ENCODE measurements around the gene AGRN.

- TF ChIP-seq, protein P1, sequence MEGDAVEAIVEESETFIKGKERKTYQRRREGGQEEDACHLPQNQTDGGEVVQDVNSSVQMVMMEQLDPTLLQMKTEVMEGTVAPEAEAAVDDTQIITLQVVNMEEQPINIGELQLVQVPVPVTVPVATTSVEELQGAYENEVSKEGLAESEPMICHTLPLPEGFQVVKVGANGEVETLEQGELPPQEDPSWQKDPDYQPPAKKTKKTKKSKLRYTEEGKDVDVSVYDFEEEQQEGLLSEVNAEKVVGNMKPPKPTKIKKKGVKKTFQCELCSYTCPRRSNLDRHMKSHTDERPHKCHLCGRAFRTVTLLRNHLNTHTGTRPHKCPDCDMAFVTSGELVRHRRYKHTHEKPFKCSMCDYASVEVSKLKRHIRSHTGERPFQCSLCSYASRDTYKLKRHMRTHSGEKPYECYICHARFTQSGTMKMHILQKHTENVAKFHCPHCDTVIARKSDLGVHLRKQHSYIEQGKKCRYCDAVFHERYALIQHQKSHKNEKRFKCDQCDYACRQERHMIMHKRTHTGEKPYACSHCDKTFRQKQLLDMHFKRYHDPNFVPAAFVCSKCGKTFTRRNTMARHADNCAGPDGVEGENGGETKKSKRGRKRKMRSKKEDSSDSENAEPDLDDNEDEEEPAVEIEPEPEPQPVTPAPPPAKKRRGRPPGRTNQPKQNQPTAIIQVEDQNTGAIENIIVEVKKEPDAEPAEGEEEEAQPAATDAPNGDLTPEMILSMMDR (conservative IDR thresholded peaks at IDR 0.05; ENCODE audit: low read depth, low read length): no peak
- TF ChIP-seq MAZ (IDR thresholded peaks at IDR 0.05; ENCODE audit: borderline replicate concordance, low read depth, low read length) (no peak), RAD21 (IDR thresholded peaks at IDR 0.05; ENCODE audit: low read length) (no peak), RFX5 (IDR thresholded peaks at IDR 0.05; ENCODE audit: low read depth, low read length) (no peak), POLR2A (IDR thresholded peaks at IDR 0.05; ENCODE audit: low read depth, low read length) (no peak), RCOR1 (IDR thresholded peaks at IDR 0.05; ENCODE audit: insufficient replicate concordance, low read length) (no peak), SMC3 (IDR thresholded peaks at IDR 0.05; ENCODE audit: low read depth, low read length) (no peak), MAFK (IDR thresholded peaks at IDR 0.05; ENCODE audit: low read depth, low read length) (no peak), CEBPB (IDR thresholded peaks at IDR 0.05; ENCODE audit: low read depth, low read length) (no peak), MXI1 (IDR thresholded peaks at IDR 0.05; ENCODE audit: borderline replicate concordance, low read depth, low read length) (no peak), FOS (IDR thresholded peaks at IDR 0.05; ENCODE audit: low read depth, low read length) (no peak)
- TF ChIP-seq, protein P2, sequence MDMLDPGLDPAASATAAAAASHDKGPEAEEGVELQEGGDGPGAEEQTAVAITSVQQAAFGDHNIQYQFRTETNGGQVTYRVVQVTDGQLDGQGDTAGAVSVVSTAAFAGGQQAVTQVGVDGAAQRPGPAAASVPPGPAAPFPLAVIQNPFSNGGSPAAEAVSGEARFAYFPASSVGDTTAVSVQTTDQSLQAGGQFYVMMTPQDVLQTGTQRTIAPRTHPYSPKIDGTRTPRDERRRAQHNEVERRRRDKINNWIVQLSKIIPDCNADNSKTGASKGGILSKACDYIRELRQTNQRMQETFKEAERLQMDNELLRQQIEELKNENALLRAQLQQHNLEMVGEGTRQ (IDR thresholded peaks at IDR 0.05; ENCODE audit: low read depth, low read length): no peak
These were observed 66.3 kb downstream of the AGRN start for GRCh38 chr1:1085911-1086841.

All from IMR-90 (cell line).